ENCODE results near the gene ANKRD44. TPM values are rescaled to one million over a fixed set of nuclear protein-coding genes. Genes with fewer than 3 reads are reported as not detected.

The ANKRD44 gene
- total RNA-seq, 1 donor from 2014 or later, result 11.2 TPM

- Mint-ChIP-seq H3K4me1 (peaks cover 28% of the 10 kb centered on the region), H3K4me3 (no peak overlapping the region), H3K27me3 (ENCODE audit: low read depth) (no peaks in the 10 kb centered on the region), H3K36me3 (ENCODE audit: low read depth) (no peaks in the 10 kb centered on the region), H3K9me3 (no peaks in the 10 kb centered on the region), H3K27ac (ENCODE audit: unreplicated experiment) (peak overlapping the region; percentile 84)
- no peak for DNase-seq (ENCODE audit: low read depth, low spot score)
- no peak for TF ChIP-seq CTCF (conservative IDR thresholded peaks at IDR 0.05)
These were observed 203.0 kb downstream of the ANKRD44 start for GRCh38 chr2:197107291-197108269.

- peaks cover 17% of the 10 kb centered on the region for H3K4me1 Mint-ChIP-seq
- H3K27ac Mint-ChIP-seq (ENCODE audit: unreplicated experiment), result no peak overlapping the region
- H3K9me3 Mint-ChIP-seq, result no peaks in the 10 kb centered on the region
- H3K27me3 Mint-ChIP-seq (ENCODE audit: low read depth), result no peaks in the 10 kb centered on the region
- DNase-seq (ENCODE audit: low read depth, low spot score), result no peak
- TF ChIP-seq CTCF (conservative IDR thresholded peaks at IDR 0.05), result no peak
- H3K4me3 Mint-ChIP-seq, result no peak overlapping the region
- no peaks in the 10 kb centered on the region for H3K36me3 Mint-ChIP-seq (ENCODE audit: low read depth)
These were observed 207.2 kb downstream of the ANKRD44 start for GRCh38 chr2:197103363-197103762.

GRCh38 chr2:197102231-197102630 is 208.3 kb downstream of the ANKRD44 start:
- Mint-ChIP-seq H3K4me1 (peaks cover 14% of the 10 kb centered on the region), H3K9me3 (no peaks in the 10 kb centered on the region), H3K27ac (ENCODE audit: unreplicated experiment) (no peak overlapping the region), H3K27me3 (ENCODE audit: low read depth) (peaks cover 8% of the 10 kb centered on the region), H3K36me3 (ENCODE audit: low read depth) (no peaks in the 10 kb centered on the region), H3K4me3 (no peak overlapping the region)
- no peak for DNase-seq (ENCODE audit: low read depth, low spot score)
- TF ChIP-seq CTCF (conservative IDR thresholded peaks at IDR 0.05), result no peak

- Mint-ChIP-seq H3K4me3 (no peak overlapping the region), H3K27ac (ENCODE audit: unreplicated experiment) (no peak overlapping the region), H3K4me1 (peaks cover 13% of the 10 kb centered on the region), H3K9me3 (no peaks in the 10 kb centered on the region), H3K36me3 (ENCODE audit: low read depth) (no peaks in the 10 kb centered on the region), H3K27me3 (ENCODE audit: low read depth) (peaks cover 8% of the 10 kb centered on the region)
- no peak for TF ChIP-seq CTCF (conservative IDR thresholded peaks at IDR 0.05)
- DNase-seq (ENCODE audit: low read depth, low spot score), result no peak
These were observed 209.1 kb downstream of the ANKRD44 start for GRCh38 chr2:197101519-197101918.

GRCh38 chr2:197097578-197098366 is 212.8 kb downstream of the ANKRD44 start:
- peaks cover 8% of the 10 kb centered on the region for H3K27me3 Mint-ChIP-seq (ENCODE audit: low read depth)
- H3K36me3 Mint-ChIP-seq (ENCODE audit: low read depth), result no peaks in the 10 kb centered on the region
- H3K4me1 Mint-ChIP-seq, result peaks cover 18% of the 10 kb centered on the region
- H3K9me3 Mint-ChIP-seq, result no peaks in the 10 kb centered on the region
- TF ChIP-seq CTCF (conservative IDR thresholded peaks at IDR 0.05), result no peak
- no peak overlapping the region for H3K27ac Mint-ChIP-seq (ENCODE audit: unreplicated experiment)
- no peak overlapping the region for H3K4me3 Mint-ChIP-seq
- DNase-seq (ENCODE audit: low read depth, low spot score), result no peak

Data from neural crest cell (in vitro differentiated cells).